Neural progenitor cell (in vitro differentiated cells): ENCODE measurements around the gene FLT3. TPM values are rescaled to one million over a fixed set of nuclear protein-coding genes. Genes with fewer than 3 reads are reported as not detected.

Source experiments
- DNase-seq: peaks from one replicate; pipeline ENCODE4 v3.0.0-alpha.2; 2016; ENCODE audit warnings: low spot score
- H2AFZ ChIP-seq: fragments of 200-600 bp; sonication (generic); replicated peaks from 2 replicates; pipeline ENCODE4 v1.6.1; 2016; ENCODE audit warnings: antibody characterized with exemption
- H3F3A ChIP-seq: fragments of 200-600 bp; sonication (generic); 2 replicates; pipeline ENCODE4 v1.6.1; 2016; ENCODE audit warnings: antibody characterized with exemption, low read depth
- H3K27ac ChIP-seq: fragments of 200-600 bp; sonication (generic); 2 replicates; pipeline ENCODE4 v1.5.1; 2016; ENCODE audit warnings: mild to moderate bottlenecking
- H3K27me3 ChIP-seq: fragments of 200-600 bp; sonication (generic); 2 replicates; pipeline ENCODE4 v1.6.1; 2016; ENCODE audit warnings: mild to moderate bottlenecking, moderate library complexity
- H3K36me3 ChIP-seq: fragments of 200-600 bp; sonication (generic); 2 replicates; pipeline ENCODE4 v1.5.1; 2016
- H3K4me1 ChIP-seq: fragments of 200-600 bp; sonication (generic); 2 replicates; pipeline ENCODE4 v1.6.1; 2016; ENCODE audit warnings: mixed run types
- H3K4me2 ChIP-seq: fragments of 200-600 bp; sonication (generic); 2 replicates; pipeline ENCODE4 v1.6.1; 2016
- H3K4me3 ChIP-seq: fragments of 200-600 bp; sonication (generic); 2 replicates; pipeline ENCODE4 v1.5.1; 2016
- H3K79me2 ChIP-seq: fragments of 200-600 bp; sonication (generic); 2 replicates; pipeline ENCODE4 v1.6.1; 2016; ENCODE audit warnings: low read depth
- H3K9ac ChIP-seq: fragments of 200-600 bp; sonication (generic); 2 replicates; pipeline ENCODE4 v1.6.1; 2016
- H3K9me3 ChIP-seq: fragments of 200-600 bp; sonication (generic); 2 replicates; pipeline ENCODE4 v1.5.1; 2016; ENCODE audit warnings: low read depth
- H4K20me1 ChIP-seq: fragments of 200-600 bp; sonication (generic); 2 replicates; pipeline ENCODE4 v1.6.1; 2016; ENCODE audit warnings: low read depth
- H3K27ac Mint-ChIP-seq: 3 replicates; pipeline ENCODE4 v1.8.0; 2021; ENCODE audit warnings: mixed read lengths
- H3K27me3 Mint-ChIP-seq: 2 replicates; pipeline ENCODE4 v1.8.0; 2022; ENCODE audit warnings: low read depth, mild to moderate bottlenecking, inconsistent platforms, moderate library complexity, mixed read lengths; ENCODE audit not compliant: insufficient read depth
- H3K36me3 Mint-ChIP-seq: 3 replicates; pipeline ENCODE4 v1.8.0; 2021; ENCODE audit warnings: mixed read lengths
- H3K4me1 Mint-ChIP-seq: 3 replicates; pipeline ENCODE4 v1.8.0; 2021; ENCODE audit warnings: mixed read lengths
- H3K4me3 Mint-ChIP-seq: 3 replicates; pipeline ENCODE4 v1.8.0; 2021; ENCODE audit warnings: mild to moderate bottlenecking, moderate library complexity, mixed read lengths
- H3K9me3 Mint-ChIP-seq: 3 replicates; pipeline ENCODE4 v1.8.0; 2020; ENCODE audit warnings: mixed read lengths
- CTCF ChIP-seq: fragments of 200-600 bp; sonication (generic); IDR thresholded peaks from 2 replicates; pipeline ENCODE4 v1.5.1; 2017; ENCODE audit warnings: antibody characterized with exemption, mild to moderate bottlenecking
- EZH2 ChIP-seq: fragments of 200-600 bp; sonication (generic); IDR thresholded peaks from 2 replicates; pipeline ENCODE4 v1.6.1; 2017; ENCODE audit warnings: antibody characterized with exemption, mild to moderate bottlenecking, moderate library complexity
- EZH2phosphoT487 ChIP-seq: fragments of 200-600 bp; sonication (generic); IDR thresholded peaks from 2 replicates; pipeline ENCODE4 v1.6.1; 2017; ENCODE audit warnings: antibody characterized with exemption
- total RNA-seq: library from RNA; depleted of rRNA; stranded (reverse); fragments of >200 nt; gene quantifications from 2 replicates; pipeline ENCODE4 v1.2.3, GENCODE V29; 2015; ENCODE audit warnings: low replicate concordance

The FLT3 gene
- total RNA-seq, 1 donor from 2014 or later = 0.58 TPM

GRCh38 chr13:28137596-28137995 lies 37.2 kb upstream of the FLT3 start:
- peak overlapping the region; percentile 96 for H3K4me3 Mint-ChIP-seq
- Histone ChIP-seq H3K4me2 (peak overlapping the region; percentile 94), H3K4me3 (peak overlapping the region; percentile 90), H3K79me2 (peaks cover 60% of the 10 kb centered on the region), H3K4me1 (peaks cover 18% of the 10 kb centered on the region), H3K9ac (peak overlapping the region; percentile 79), H3K27me3 (no peaks in the 10 kb centered on the region), H3K36me3 (no peaks in the 10 kb centered on the region), H3K27ac (no peak overlapping the region), H3F3A (peaks cover 34% of the 10 kb centered on the region), H3K9me3 (no peaks in the 10 kb centered on the region), H2AFZ (peak overlapping the region; percentile 92), H4K20me1 (peaks cover 30% of the 10 kb centered on the region)
- no peaks in the 10 kb centered on the region for H3K36me3 Mint-ChIP-seq
- TF ChIP-seq EZH2 (no peak), EZH2phosphoT487 (no peak), CTCF (no peak)
- H3K27me3 Mint-ChIP-seq = peaks cover 2% of the 10 kb centered on the region
- peaks cover 27% of the 10 kb centered on the region for H3K4me1 Mint-ChIP-seq
- H3K9me3 Mint-ChIP-seq = no peaks in the 10 kb centered on the region
- DNase-seq = peak; percentile 26
- H3K27ac Mint-ChIP-seq = peak overlapping the region; percentile 95

- Histone ChIP-seq H3K4me2 (peak overlapping the region; percentile 94), H2AFZ (no peak overlapping the region), H3K4me3 (peak overlapping the region; percentile 90), H3K79me2 (peaks cover 54% of the 10 kb centered on the region), H4K20me1 (peaks cover 23% of the 10 kb centered on the region), H3K4me1 (peaks cover 12% of the 10 kb centered on the region), H3K27me3 (no peaks in the 10 kb centered on the region), H3K9ac (peak overlapping the region; percentile 79), H3F3A (peaks cover 32% of the 10 kb centered on the region), H3K9me3 (no peaks in the 10 kb centered on the region), H3K27ac (no peak overlapping the region), H3K36me3 (no peaks in the 10 kb centered on the region)
- no peak for TF ChIP-seq CTCF
- peak overlapping the region; percentile 96 for H3K4me3 Mint-ChIP-seq
- peaks cover 2% of the 10 kb centered on the region for H3K27me3 Mint-ChIP-seq
- no peak overlapping the region for H3K27ac Mint-ChIP-seq
- H3K36me3 Mint-ChIP-seq = no peaks in the 10 kb centered on the region
- no peak for DNase-seq
- no peaks in the 10 kb centered on the region for H3K9me3 Mint-ChIP-seq
- H3K4me1 Mint-ChIP-seq = peaks cover 24% of the 10 kb centered on the region
These were observed 36.5 kb upstream of the FLT3 start for GRCh38 chr13:28136916-28137315.

GRCh38 chr13:28131646-28132045 lies 31.3 kb upstream of the FLT3 start:
- H3K4me3 Mint-ChIP-seq = no peak overlapping the region

More at GRCh38 chr13:28131646-28132045, 31.3 kb upstream of the FLT3 start:
- TF ChIP-seq EZH2phosphoT487 (no peak), CTCF (no peak), EZH2 (no peak)
- peaks cover 7% of the 10 kb centered on the region for H3K79me2 ChIP-seq
- no peaks in the 10 kb centered on the region for H3K4me1 ChIP-seq
- Mint-ChIP-seq H3K9me3 (no peaks in the 10 kb centered on the region), H3K27me3 (no peaks in the 10 kb centered on the region), H3K36me3 (no peaks in the 10 kb centered on the region), H3K27ac (no peak overlapping the region), H3K4me1 (peaks cover 5% of the 10 kb centered on the region)
- no peaks in the 10 kb centered on the region for H3F3A ChIP-seq
- no peak overlapping the region for H2AFZ ChIP-seq
- no peak overlapping the region for H3K4me2 ChIP-seq
- no peaks in the 10 kb centered on the region for H3K9me3 ChIP-seq
- H3K27ac ChIP-seq = no peak overlapping the region
- H3K4me3 ChIP-seq = no peak overlapping the region
- H4K20me1 ChIP-seq = no peaks in the 10 kb centered on the region
- H3K36me3 ChIP-seq = no peaks in the 10 kb centered on the region
- H3K27me3 ChIP-seq = no peaks in the 10 kb centered on the region
- DNase-seq = no peak
- no peak overlapping the region for H3K9ac ChIP-seq
